ENCODE results near the gene FYCO1. TPM values are rescaled to one million over a fixed set of nuclear protein-coding genes. Genes with fewer than 3 reads are reported as not detected.

The FYCO1 gene
- polyA plus RNA-seq, 3 donors: 0.59 to 5.0 (median 1.3) TPM

DNA sequence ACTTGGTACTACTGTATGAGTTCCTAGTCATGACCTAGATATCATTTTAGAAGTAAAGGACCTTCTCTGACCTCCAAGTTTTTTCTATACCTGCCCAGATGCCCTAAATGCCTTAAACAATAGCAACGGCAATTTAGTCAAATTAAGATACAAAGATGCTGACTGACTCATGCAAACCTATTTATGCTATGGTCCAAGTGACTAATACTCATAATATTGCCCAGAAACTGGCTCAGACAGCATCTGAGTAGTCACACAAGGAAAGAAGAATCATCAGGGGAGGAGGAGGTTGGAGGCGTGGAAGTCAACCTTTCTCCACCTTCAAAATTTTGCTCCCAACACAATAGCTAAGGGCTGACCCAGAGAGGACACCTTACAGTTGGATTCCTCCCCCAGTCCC lies 6.8 kb downstream of the FYCO1 start:
- H3K79me2 ChIP-seq (ENCODE audit: insufficient read depth, low read length): peaks cover 67% of the 10 kb centered on the region
- Mint-ChIP-seq H3K27me3 (ENCODE audit: low read depth in 3 of 3) (peaks cover 0 to 2% (median 0%) of the 10 kb centered on the region in 3 donors), H3K36me3 (peaks cover 50 to 53% of the 10 kb centered on the region in 2 donors), H3K4me3 (no peak overlapping the region), H3K9me3 (no peaks in the 10 kb centered on the region), H3K27ac (peak overlapping the region in 3 of 7 donors; percentile 11 to 67 (median 46)), H3K4me1 (peaks cover 58% of the 10 kb centered on the region)
- H3K4me3 ChIP-seq (replicated peaks in 1 of 3; ENCODE audit: low read depth in 2 of 3, low read length in 3 of 3): no peak overlapping the region
- H3K4me1 ChIP-seq (ENCODE audit: control insufficient read depth in 1 of 2, insufficient read depth in 2 of 2, low read length in 2 of 2): peaks cover 34 to 48% of the 10 kb centered on the region in 2 donors
- no CpG with 5 or more reads among the region's 2 CpGs for WGBS (ENCODE audit: insufficient coverage)
- TF ChIP-seq, protein P1, sequence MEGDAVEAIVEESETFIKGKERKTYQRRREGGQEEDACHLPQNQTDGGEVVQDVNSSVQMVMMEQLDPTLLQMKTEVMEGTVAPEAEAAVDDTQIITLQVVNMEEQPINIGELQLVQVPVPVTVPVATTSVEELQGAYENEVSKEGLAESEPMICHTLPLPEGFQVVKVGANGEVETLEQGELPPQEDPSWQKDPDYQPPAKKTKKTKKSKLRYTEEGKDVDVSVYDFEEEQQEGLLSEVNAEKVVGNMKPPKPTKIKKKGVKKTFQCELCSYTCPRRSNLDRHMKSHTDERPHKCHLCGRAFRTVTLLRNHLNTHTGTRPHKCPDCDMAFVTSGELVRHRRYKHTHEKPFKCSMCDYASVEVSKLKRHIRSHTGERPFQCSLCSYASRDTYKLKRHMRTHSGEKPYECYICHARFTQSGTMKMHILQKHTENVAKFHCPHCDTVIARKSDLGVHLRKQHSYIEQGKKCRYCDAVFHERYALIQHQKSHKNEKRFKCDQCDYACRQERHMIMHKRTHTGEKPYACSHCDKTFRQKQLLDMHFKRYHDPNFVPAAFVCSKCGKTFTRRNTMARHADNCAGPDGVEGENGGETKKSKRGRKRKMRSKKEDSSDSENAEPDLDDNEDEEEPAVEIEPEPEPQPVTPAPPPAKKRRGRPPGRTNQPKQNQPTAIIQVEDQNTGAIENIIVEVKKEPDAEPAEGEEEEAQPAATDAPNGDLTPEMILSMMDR (IDR thresholded peaks at IDR 0.05): no peak
- peaks cover 75% of the 10 kb centered on the region for H4K20me1 ChIP-seq (ENCODE audit: insufficient read depth, low read length)
- no peaks in the 10 kb centered on the region for H3K27me3 ChIP-seq (ENCODE audit: control insufficient read depth in 2 of 2, insufficient read depth in 2 of 2, low read length in 2 of 2)
- no peak overlapping the region for H3K4me2 ChIP-seq (replicated peaks; ENCODE audit: extremely low read depth, low read length, poor library complexity, severe bottlenecking)
- H2AFZ ChIP-seq (ENCODE audit: insufficient read depth, low read depth, low read length, poor library complexity, severe bottlenecking): no peak overlapping the region
- H3K36me3 ChIP-seq (replicated peaks in 1 of 2; ENCODE audit: control insufficient read depth in 1 of 2, insufficient read depth in 2 of 2, low read length in 2 of 2): peaks cover 13 to 23% of the 10 kb centered on the region in 2 donors
- peak in 2 of 3 donors; percentile 21 to 58 for DNase-seq
- intact Hi-C loops (cut with micrococcal nuclease): no loop called here
- no peak overlapping the region for H3K9ac ChIP-seq (ENCODE audit: insufficient read depth, low read length, poor library complexity, severe bottlenecking)
- no peaks in the 10 kb centered on the region for H3K9me3 ChIP-seq (replicated peaks in 1 of 2; ENCODE audit: control insufficient read depth in 1 of 2, insufficient read depth in 1 of 2, low read length in 2 of 2)
- H3K27ac ChIP-seq (ENCODE audit: low read depth in 1 of 2, low read length in 2 of 2): no peak overlapping the region

DNA sequence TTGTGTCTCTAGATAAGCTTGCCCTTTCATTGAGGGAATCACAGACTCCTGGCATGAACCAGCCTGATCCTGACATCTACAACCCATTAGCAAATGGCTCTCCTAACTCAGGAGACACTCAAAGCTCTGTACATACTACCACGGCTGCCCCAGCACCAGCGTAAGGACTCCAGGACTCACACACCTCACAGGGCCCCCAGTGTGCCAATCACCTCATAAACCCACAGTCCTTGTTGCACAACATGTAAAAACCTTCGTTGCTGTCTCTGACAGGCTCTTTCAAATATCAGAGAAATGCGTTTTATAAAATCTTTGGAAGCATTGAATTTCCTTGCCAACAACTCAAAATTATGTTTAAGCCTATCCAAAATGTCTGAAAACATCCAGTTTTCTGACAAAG lies 7.3 kb downstream of the FYCO1 start:
- Mint-ChIP-seq H3K4me3 (no peak overlapping the region), H3K9me3 (no peaks in the 10 kb centered on the region), H3K27ac (peak overlapping the region; percentile 33 to 86 (median 72)), H3K4me1 (peaks cover 54% of the 10 kb centered on the region), H3K36me3 (peaks cover 55 to 57% of the 10 kb centered on the region in 2 donors), H3K27me3 (ENCODE audit: low read depth in 3 of 3) (peaks cover 0 to 2% (median 0%) of the 10 kb centered on the region in 3 donors)
- peak overlapping the region in 1 of 2 donors; percentile 39 for H3K27ac ChIP-seq (ENCODE audit: low read depth in 1 of 2, low read length in 2 of 2)
- no peak overlapping the region for H3K4me2 ChIP-seq (replicated peaks; ENCODE audit: extremely low read depth, low read length, poor library complexity, severe bottlenecking)
- no peaks in the 10 kb centered on the region for H3K9me3 ChIP-seq (replicated peaks in 1 of 2; ENCODE audit: control insufficient read depth in 1 of 2, insufficient read depth in 1 of 2, low read length in 2 of 2)
- H3K36me3 ChIP-seq (replicated peaks in 1 of 2; ENCODE audit: control insufficient read depth in 1 of 2, insufficient read depth in 2 of 2, low read length in 2 of 2): peaks cover 17 to 27% of the 10 kb centered on the region in 2 donors
- H3K4me1 ChIP-seq (ENCODE audit: control insufficient read depth in 1 of 2, insufficient read depth in 2 of 2, low read length in 2 of 2): peaks cover 29 to 43% of the 10 kb centered on the region in 2 donors
- H4K20me1 ChIP-seq (ENCODE audit: insufficient read depth, low read length): peaks cover 71% of the 10 kb centered on the region
- TF ChIP-seq, protein P1 (IDR thresholded peaks at IDR 0.05): no peak
- peaks cover 63% of the 10 kb centered on the region for H3K79me2 ChIP-seq (ENCODE audit: insufficient read depth, low read length)
- H3K4me3 ChIP-seq (replicated peaks in 1 of 3; ENCODE audit: low read depth in 2 of 3, low read length in 3 of 3): no peak overlapping the region
- 44% methylated on average over 2 of the region's 4 CpGs for WGBS (ENCODE audit: insufficient coverage)
- H2AFZ ChIP-seq (ENCODE audit: insufficient read depth, low read depth, low read length, poor library complexity, severe bottlenecking): no peak overlapping the region
- intact Hi-C loops (cut with micrococcal nuclease): no loop called here
- peak in 1 of 3 donors; percentile 11 for DNase-seq
- H3K9ac ChIP-seq (ENCODE audit: insufficient read depth, low read length, poor library complexity, severe bottlenecking): no peak overlapping the region
- no peaks in the 10 kb centered on the region for H3K27me3 ChIP-seq (ENCODE audit: control insufficient read depth in 2 of 2, insufficient read depth in 2 of 2, low read length in 2 of 2)
